ENCODE results near the gene SLC9A5.
A peak's percentile ranks its signal among the peaks of the same experiment; 100 is the strongest.

Gene SLC9A5

GRCh38 chr16:67302970-67303369 lies 54.2 kb downstream of the SLC9A5 start:
- TF ChIP-seq CTCF (IDR thresholded peaks at IDR 0.05; ENCODE audit: low read depth, low read length, missing control alignments) = no peak
- DNase-seq (ENCODE audit: low read depth) = no peak
- H3K4me3 ChIP-seq (ENCODE audit: low read depth, low read length) = no peak overlapping the region

GRCh38 chr16:67304020-67304419 lies 55.2 kb downstream of the SLC9A5 start:
- DNase-seq (ENCODE audit: low read depth) = no peak
- H3K4me3 ChIP-seq (ENCODE audit: low read depth, low read length) = no peak overlapping the region
- no peak for TF ChIP-seq CTCF (IDR thresholded peaks at IDR 0.05; ENCODE audit: low read depth, low read length, missing control alignments)

GRCh38 chr16:67305216-67306071 lies 56.7 kb downstream of the SLC9A5 start:
- H3K4me3 ChIP-seq (ENCODE audit: low read depth, low read length) = no peak overlapping the region
- no peak for DNase-seq (ENCODE audit: low read depth)
- TF ChIP-seq CTCF (IDR thresholded peaks at IDR 0.05; ENCODE audit: low read depth, low read length, missing control alignments) = no peak

GRCh38 chr16:67310561-67310960 lies 61.8 kb downstream of the SLC9A5 start:
- DNase-seq (ENCODE audit: low read depth) = no peak
- H3K4me3 ChIP-seq (ENCODE audit: low read depth, low read length) = no peak overlapping the region
- no peak for TF ChIP-seq CTCF (IDR thresholded peaks at IDR 0.05; ENCODE audit: low read depth, low read length, missing control alignments)

- H3K4me3 ChIP-seq (ENCODE audit: low read depth, low read length) = no peak overlapping the region
- no peak for TF ChIP-seq CTCF (IDR thresholded peaks at IDR 0.05; ENCODE audit: low read depth, low read length, missing control alignments)
- peak; percentile 60 for DNase-seq (ENCODE audit: low read depth)
Observed at GRCh38 chr16:67311607-67312488, 63.1 kb downstream of the SLC9A5 start.

GRCh38 chr16:67312719-67313118 lies 63.9 kb downstream of the SLC9A5 start:
- DNase-seq (ENCODE audit: low read depth) = no peak
- no peak for TF ChIP-seq CTCF (IDR thresholded peaks at IDR 0.05; ENCODE audit: low read depth, low read length, missing control alignments)
- no peak overlapping the region for H3K4me3 ChIP-seq (ENCODE audit: low read depth, low read length)
